Epithelial cell of proximal tubule (primary cell): ENCODE results near the gene USP32. TPM values are rescaled to one million over a fixed set of nuclear protein-coding genes. Genes with fewer than 3 reads are reported as not detected.
A peak's percentile ranks its signal among the peaks of the same experiment; 100 is the strongest.
"Not testable (repeated sequence)": the region's sequence is repeated elsewhere in the genome, so short reads cannot be mapped to it uniquely, and the experiment has no call there.

ENCODE experiments used
- DNase-seq: peaks from one replicate; pipeline ENCODE4 v3.0.0-alpha.2; 2011; ENCODE audit warnings: low read depth
- H3K4me3 ChIP-seq: 2 replicates; pipeline ENCODE4 v1.5.1; 2011; ENCODE audit warnings: low read depth, mild to moderate bottlenecking, low read length
- total RNA-seq: library from RNA; depleted of rRNA; stranded (reverse); fragments of >200 nt; gene quantifications from 2 replicates; pipeline ENCODE4 v1.2.3, GENCODE V29; 2015
- TF ChIP-seq, protein P1 (sequence below): conservative IDR thresholded peaks from 2 replicates; pipeline ENCODE4 v1.5.1; 2012; ENCODE audit warnings: low read depth, mild to moderate bottlenecking, low read length

USP32 gene
- total RNA-seq, 1 donor from 2014 or later = 18.7 TPM

- no peak overlapping the region for H3K4me3 ChIP-seq
- DNase-seq = no peak
- TF ChIP-seq, protein P1, sequence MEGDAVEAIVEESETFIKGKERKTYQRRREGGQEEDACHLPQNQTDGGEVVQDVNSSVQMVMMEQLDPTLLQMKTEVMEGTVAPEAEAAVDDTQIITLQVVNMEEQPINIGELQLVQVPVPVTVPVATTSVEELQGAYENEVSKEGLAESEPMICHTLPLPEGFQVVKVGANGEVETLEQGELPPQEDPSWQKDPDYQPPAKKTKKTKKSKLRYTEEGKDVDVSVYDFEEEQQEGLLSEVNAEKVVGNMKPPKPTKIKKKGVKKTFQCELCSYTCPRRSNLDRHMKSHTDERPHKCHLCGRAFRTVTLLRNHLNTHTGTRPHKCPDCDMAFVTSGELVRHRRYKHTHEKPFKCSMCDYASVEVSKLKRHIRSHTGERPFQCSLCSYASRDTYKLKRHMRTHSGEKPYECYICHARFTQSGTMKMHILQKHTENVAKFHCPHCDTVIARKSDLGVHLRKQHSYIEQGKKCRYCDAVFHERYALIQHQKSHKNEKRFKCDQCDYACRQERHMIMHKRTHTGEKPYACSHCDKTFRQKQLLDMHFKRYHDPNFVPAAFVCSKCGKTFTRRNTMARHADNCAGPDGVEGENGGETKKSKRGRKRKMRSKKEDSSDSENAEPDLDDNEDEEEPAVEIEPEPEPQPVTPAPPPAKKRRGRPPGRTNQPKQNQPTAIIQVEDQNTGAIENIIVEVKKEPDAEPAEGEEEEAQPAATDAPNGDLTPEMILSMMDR = no peak
Observed at GRCh38 chr17:60240290-60240689, 151.6 kb downstream of the USP32 start.

- no peak for DNase-seq
- H3K4me3 ChIP-seq = no peak overlapping the region
- TF ChIP-seq, protein P1 = no peak
Observed at GRCh38 chr17:60231691-60232090, 160.2 kb downstream of the USP32 start.

- DNase-seq = no peak
- no peak overlapping the region for H3K4me3 ChIP-seq
- TF ChIP-seq, protein P1 = peak; percentile 56
Observed at GRCh38 chr17:60231234-60231633, 160.7 kb downstream of the USP32 start.

DNA sequence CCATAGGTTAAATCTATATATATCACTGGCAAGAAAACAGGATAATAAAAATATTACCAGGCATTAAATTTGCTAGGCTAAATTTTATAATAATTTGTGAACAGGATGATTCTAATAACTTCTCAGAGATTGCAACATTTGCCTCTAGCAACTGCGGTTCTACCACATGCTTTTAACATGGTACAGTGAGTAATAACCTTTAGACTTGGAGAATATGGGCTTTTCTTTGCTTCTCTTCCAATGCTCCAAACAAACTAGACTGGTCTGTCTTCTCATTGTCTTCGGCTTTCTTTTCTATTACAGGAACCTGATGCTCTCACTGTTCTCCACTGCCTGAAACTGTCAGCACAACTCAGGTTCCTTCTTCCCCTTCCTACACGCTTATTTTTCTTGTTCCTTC lies 161.6 kb downstream of the USP32 start:
- no peak for DNase-seq

GRCh38 chr17:60229188-60229802 lies 162.6 kb downstream of the USP32 start:
- H3K4me3 ChIP-seq = no peak overlapping the region
- no peak for DNase-seq
- TF ChIP-seq, protein P1 = no peak

More for the DNA sequence above, 161.6 kb downstream of the USP32 start:
- TF ChIP-seq, protein P1 = no peak
- H3K4me3 ChIP-seq = no peak overlapping the region

GRCh38 chr17:60227276-60227675 lies 164.7 kb downstream of the USP32 start:
- H3K4me3 ChIP-seq, DNase-seq: not testable (repeated sequence)

- no peak overlapping the region for H3K4me3 ChIP-seq
- DNase-seq = no peak
- TF ChIP-seq, protein P1 = no peak
Observed at GRCh38 chr17:60224064-60224463, 167.9 kb downstream of the USP32 start.
